Measurements from ENCODE around the gene DUS2.

The DUS2 gene

GRCh38 chr16:68046106-68046505 lies 23.0 kb downstream of the DUS2 start:
- no peak for DNase-seq (ENCODE audit: low read depth)

- DNase-seq (ENCODE audit: low read depth) = no peak
Observed at GRCh38 chr16:68047987-68048386, 24.9 kb downstream of the DUS2 start.

GRCh38 chr16:68049449-68049848 lies 26.4 kb downstream of the DUS2 start:
- DNase-seq (ENCODE audit: low read depth) = no peak

- DNase-seq (ENCODE audit: low read depth) = no peak
Observed at GRCh38 chr16:68055395-68055794, 32.3 kb downstream of the DUS2 start.

GRCh38 chr16:68059804-68060203 lies 36.7 kb downstream of the DUS2 start:
- no peak for DNase-seq (ENCODE audit: low read depth)

- no peak for DNase-seq (ENCODE audit: low read depth)
Observed at GRCh38 chr16:68061396-68061795, 38.3 kb downstream of the DUS2 start.

- no peak for DNase-seq (ENCODE audit: low read depth)
Observed at GRCh38 chr16:68062910-68063393, 39.9 kb downstream of the DUS2 start.

GRCh38 chr16:68064791-68065365 lies 41.8 kb downstream of the DUS2 start:
- DNase-seq (ENCODE audit: low read depth) = peak; percentile 54

GRCh38 chr16:68065716-68066305 lies 42.7 kb downstream of the DUS2 start:
- DNase-seq (ENCODE audit: low read depth) = no peak

- no peak for DNase-seq (ENCODE audit: low read depth)
Observed at GRCh38 chr16:68066763-68067162, 43.7 kb downstream of the DUS2 start.

GRCh38 chr16:68068926-68069325 lies 45.8 kb downstream of the DUS2 start:
- DNase-seq (ENCODE audit: low read depth) = no peak

GRCh38 chr16:68069511-68070248 lies 46.6 kb downstream of the DUS2 start:
- no peak for DNase-seq (ENCODE audit: low read depth)

GRCh38 chr16:68070249-68070730 lies 47.2 kb downstream of the DUS2 start:
- no peak for DNase-seq (ENCODE audit: low read depth)

GRCh38 chr16:68070806-68071517 lies 47.9 kb downstream of the DUS2 start:
- no peak for DNase-seq (ENCODE audit: low read depth)

- no peak for DNase-seq (ENCODE audit: low read depth)
Observed at GRCh38 chr16:68071518-68071901, 48.4 kb downstream of the DUS2 start.

- no peak for DNase-seq (ENCODE audit: low read depth)
Observed at GRCh38 chr16:68072038-68072695, 49.1 kb downstream of the DUS2 start.

GRCh38 chr16:68073902-68074760 lies 51.0 kb downstream of the DUS2 start:
- DNase-seq (ENCODE audit: low read depth) = no peak

- DNase-seq (ENCODE audit: low read depth) = no peak
Observed at GRCh38 chr16:68074850-68075555, 51.9 kb downstream of the DUS2 start.

- no peak for DNase-seq (ENCODE audit: low read depth)
Observed at GRCh38 chr16:68075980-68076379, 52.9 kb downstream of the DUS2 start.

GRCh38 chr16:68076560-68076959 lies 53.5 kb downstream of the DUS2 start:
- no peak for DNase-seq (ENCODE audit: low read depth)
